GM18868 (cell line): ENCODE results near the gene GPR87.

Experiments
- ATAC-seq: cut with Tn5 transposase; IDR thresholded peaks from one replicate; pipeline ENCODE4 v1.9.1; 2021; ENCODE audit warnings: mild to moderate bottlenecking, moderate library complexity; ENCODE audit not compliant: unreplicated experiment

Gene GPR87

GRCh38 chr3:151318313-151318712 is 1.7 kb upstream of the GPR87 start:
- ATAC-seq: no peak

DNA sequence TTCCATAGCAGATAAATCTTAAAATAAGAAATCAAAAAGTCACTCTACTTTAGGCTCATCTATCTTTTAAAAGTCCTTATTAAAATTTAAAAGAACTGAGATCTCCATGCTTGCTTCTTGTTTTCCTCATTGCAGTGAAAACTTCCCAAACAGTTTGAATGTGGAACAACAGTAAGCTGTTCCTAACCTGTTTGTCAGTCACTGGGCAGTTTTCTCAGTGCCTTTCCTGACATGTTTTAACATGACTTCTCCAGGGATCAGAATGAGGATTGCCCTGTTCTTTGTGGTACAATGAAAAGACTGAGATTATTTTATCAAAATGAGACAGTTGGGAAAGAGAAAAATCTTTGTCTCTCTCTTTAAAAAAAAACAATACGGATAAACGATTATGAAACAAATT is 774 bp downstream of the GPR87 start:
- no peak for ATAC-seq

GRCh38 chr3:151315136-151315535 is 1.5 kb downstream of the GPR87 start:
- ATAC-seq: no peak

- no peak for ATAC-seq
Observed at GRCh38 chr3:151314593-151314992, 2.0 kb downstream of the GPR87 start.

DNA sequence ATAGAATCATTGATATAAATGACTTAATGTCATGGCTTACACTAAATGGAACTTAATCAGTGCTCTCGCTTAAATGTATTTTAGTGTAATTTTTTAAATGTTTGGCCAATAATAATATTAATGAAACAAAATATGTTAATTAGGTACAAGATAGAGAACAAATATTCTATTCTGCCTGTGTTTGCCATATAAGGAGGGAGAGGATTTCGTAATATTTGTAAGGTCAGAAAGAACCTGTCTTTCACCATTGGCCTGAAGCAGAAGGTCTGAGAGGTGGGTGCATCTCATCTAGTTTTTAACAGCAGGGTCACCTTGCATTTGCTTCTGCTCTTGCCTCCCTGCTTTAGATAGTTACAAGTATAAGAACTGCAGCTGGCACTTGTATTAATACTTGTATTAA is 2.5 kb downstream of the GPR87 start:
- no peak for ATAC-seq

- no peak for ATAC-seq
Observed at GRCh38 chr3:151312972-151313371, 3.6 kb downstream of the GPR87 start.

GRCh38 chr3:151309566-151309965 is 7.1 kb downstream of the GPR87 start:
- no peak for ATAC-seq

GRCh38 chr3:151307583-151308488 is 8.8 kb downstream of the GPR87 start:
- ATAC-seq: no peak

DNA sequence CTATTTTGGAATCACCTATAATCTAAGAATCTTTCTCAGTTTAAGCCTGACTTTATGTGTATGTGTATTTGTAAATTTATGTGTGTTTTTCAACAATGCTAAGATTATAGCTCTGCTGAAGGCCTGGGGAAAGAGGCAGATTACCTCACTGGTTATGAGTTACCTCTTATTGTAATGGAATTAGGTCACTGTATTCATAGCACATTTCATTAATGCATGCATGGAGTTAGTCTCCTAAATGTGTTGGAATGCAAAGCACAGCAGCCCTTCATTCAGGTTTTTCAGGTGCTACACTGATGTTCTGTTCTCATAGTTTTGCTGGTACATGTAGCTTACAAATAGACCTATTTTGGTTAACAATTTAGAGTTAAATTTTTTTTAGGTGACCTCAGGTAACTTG is 9.5 kb downstream of the GPR87 start:
- ATAC-seq: no peak

DNA sequence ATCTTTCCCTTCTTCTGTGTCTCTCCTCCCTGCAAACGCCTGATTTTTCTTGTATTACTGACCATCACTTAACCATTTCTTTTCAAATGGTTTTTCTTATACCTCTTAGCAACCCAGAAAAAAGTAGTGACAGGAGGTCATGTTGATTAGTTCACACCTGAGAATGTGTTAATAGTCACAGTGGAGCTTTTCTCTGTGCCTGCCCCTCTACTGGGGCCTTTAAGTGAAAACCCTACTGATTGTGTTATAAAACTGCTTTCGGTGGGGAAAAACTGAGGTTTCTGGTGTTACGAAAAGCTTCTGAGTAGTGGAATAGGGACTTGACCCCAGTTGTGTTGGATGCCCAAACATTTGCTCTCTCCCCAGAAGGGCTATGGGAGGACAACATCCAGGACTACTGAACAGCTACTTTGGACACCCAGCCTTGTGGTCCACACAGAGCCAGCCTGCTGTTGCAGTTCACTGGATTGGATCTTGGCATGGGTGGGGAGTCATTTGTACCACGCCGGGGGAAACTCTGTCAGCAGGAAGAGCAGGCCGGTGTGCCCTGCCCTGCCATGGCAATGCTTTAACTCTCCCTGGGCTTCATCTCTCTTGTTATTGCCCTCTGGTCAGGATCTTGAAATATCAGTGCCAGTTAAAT is 10.3 kb downstream of the GPR87 start:
- no peak for ATAC-seq

GRCh38 chr3:151305775-151306151 is 10.9 kb downstream of the GPR87 start:
- ATAC-seq: no peak

GRCh38 chr3:151305060-151305774 is 11.4 kb downstream of the GPR87 start:
- ATAC-seq: no peak

DNA sequence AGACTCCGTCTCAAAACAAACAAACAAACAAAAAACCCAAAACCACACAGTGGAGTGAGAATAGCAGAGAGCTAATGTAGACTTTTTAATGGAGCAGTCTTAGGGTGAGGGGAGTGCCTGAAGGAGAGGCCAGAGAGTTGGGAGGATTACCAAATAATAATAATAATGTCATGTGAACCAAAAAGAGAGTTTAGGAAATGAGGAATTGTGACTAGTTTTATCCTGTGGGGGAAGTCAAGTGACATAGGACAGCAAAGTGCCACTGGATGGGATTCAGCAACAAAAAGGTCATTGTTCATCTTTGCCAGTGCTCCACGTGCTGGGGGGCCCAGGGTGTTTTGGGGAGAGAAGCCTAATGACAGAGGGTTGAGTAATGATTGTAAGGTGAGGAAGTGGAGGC is 12.9 kb downstream of the GPR87 start:
- ATAC-seq: no peak

GRCh38 chr3:151301787-151302186 is 14.8 kb downstream of the GPR87 start:
- ATAC-seq: no peak

DNA sequence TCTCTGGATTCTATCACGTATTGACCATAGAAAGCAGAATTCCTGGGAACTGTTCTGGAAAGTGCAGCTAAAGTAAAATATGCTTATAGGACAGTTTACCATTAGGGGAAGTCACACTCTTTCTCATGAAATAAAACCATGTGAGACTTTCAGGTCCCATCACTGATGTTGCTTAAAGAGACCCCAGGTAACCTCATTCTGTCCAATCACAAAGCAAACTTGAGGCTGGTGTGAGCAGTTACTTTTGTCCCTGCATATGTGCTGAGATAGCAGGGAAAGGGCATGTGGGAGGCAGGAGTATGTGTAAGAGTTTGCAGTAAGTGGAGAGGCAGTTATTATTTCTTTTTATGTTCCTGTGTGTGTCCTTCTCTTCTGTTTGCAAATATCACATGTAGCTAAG is 16.1 kb downstream of the GPR87 start:
- no peak for ATAC-seq

GRCh38 chr3:151299006-151299405 is 17.6 kb downstream of the GPR87 start:
- ATAC-seq: no peak

GRCh38 chr3:151297429-151297828 is 19.2 kb downstream of the GPR87 start:
- ATAC-seq: no peak

DNA sequence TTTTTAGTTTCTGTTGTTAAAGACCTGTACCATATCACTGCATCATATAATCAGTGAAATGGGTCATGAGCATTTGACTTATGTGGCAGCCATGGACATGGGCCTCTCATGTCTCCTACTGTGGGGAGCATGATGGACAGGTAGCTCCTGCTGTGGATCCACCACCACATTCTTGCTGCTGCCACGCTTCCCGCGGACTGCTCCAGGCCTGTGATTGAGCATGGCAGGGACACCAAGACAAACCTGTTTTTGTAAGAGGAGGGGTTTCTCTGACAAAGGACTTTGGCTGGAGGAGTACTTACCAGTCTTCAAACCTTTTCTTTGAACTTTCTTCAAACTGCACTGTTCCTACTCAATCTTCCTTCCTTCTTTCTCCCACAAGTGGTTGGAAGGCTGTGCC is 20.4 kb downstream of the GPR87 start:
- no peak for ATAC-seq

- peak; percentile 44 for ATAC-seq
Observed at GRCh38 chr3:151293127-151293526, 23.5 kb downstream of the GPR87 start.

- no peak for ATAC-seq
Observed at GRCh38 chr3:151290673-151291072, 25.9 kb downstream of the GPR87 start.

- no peak for ATAC-seq
Observed at GRCh38 chr3:151289445-151289844, 27.2 kb downstream of the GPR87 start.

DNA sequence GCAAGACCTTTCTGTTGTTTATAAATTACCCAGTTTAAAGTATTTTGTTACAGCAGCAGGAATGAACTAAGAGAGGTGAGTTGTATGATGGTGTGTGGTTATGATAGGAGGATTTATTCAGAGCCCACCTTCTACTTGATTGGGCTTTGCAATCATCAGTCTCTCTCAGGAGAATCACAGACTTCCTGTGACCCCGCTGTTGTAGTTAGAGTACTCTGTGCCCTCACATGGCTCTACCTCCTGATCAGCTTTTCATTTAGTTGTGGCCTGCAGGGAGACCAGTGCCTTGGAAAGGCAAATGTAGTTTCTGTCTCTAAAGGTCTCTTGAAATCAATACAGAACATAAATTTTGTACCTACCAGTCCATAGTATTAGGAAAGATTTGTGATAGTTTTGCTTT is 30.7 kb downstream of the GPR87 start:
- ATAC-seq: no peak
